WI38 (cell line): ENCODE measurements around the gene RTN3.
A peak's percentile ranks its signal among the peaks of the same experiment; 100 is the strongest.
"Not testable (repeated sequence)": the region's sequence is repeated elsewhere in the genome, so short reads cannot be mapped to it uniquely, and the experiment has no call there.

Experiments
- H3K4me3 ChIP-seq: 2 replicates; pipeline ENCODE4 v1.5.1; 2011; ENCODE audit warnings: low read depth, mild to moderate bottlenecking, control low read depth, low read length
- TF ChIP-seq, protein P1 (sequence below): IDR thresholded peaks from 2 replicates; pipeline ENCODE4 v1.5.1; 2012; ENCODE audit warnings: low read depth, mild to moderate bottlenecking, control low read depth, low read length

Gene RTN3

DNA sequence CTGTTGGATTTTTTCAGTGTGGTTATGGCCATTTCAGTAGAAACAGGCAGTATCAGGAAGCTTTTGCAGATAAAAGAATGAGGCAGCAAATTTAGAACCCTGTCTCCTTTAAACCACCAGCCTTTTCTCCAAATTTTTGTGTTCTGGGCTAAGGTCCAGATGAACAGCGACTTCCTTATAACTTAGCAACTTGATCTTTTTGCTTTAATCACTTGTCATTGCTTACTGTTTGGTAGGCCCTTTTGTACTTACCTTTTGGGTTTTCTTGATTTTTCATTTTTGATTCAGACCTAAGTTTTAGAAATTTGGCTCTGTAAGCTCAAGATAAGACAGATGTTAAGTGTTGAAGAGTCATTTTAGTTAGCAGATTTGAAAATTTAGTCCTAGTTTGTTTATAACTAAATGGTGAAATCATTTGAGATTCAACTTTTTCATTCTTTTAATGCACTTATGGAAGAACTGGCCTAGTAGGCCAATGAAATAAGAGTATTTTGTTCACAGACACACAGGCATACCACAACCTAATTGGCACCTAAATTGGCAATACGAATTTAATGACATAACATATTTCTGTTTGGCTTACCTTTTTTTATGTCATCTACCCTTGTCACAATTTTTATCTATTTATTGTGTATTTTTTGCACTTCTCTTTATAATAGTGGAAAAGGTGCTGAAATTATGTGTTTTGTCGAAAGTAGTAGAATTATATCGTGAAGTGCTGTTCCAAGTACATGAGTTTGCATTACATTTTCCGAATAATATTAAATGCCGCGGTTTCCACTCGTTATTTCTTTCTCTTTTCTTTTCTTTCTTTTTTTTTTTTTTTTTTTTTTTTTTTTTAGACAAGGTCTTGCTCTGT lies 2.1 kb downstream of the RTN3 start:
- peak overlapping the region; percentile 99 for H3K4me3 ChIP-seq
- TF ChIP-seq, protein P1, sequence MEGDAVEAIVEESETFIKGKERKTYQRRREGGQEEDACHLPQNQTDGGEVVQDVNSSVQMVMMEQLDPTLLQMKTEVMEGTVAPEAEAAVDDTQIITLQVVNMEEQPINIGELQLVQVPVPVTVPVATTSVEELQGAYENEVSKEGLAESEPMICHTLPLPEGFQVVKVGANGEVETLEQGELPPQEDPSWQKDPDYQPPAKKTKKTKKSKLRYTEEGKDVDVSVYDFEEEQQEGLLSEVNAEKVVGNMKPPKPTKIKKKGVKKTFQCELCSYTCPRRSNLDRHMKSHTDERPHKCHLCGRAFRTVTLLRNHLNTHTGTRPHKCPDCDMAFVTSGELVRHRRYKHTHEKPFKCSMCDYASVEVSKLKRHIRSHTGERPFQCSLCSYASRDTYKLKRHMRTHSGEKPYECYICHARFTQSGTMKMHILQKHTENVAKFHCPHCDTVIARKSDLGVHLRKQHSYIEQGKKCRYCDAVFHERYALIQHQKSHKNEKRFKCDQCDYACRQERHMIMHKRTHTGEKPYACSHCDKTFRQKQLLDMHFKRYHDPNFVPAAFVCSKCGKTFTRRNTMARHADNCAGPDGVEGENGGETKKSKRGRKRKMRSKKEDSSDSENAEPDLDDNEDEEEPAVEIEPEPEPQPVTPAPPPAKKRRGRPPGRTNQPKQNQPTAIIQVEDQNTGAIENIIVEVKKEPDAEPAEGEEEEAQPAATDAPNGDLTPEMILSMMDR: no peak

DNA sequence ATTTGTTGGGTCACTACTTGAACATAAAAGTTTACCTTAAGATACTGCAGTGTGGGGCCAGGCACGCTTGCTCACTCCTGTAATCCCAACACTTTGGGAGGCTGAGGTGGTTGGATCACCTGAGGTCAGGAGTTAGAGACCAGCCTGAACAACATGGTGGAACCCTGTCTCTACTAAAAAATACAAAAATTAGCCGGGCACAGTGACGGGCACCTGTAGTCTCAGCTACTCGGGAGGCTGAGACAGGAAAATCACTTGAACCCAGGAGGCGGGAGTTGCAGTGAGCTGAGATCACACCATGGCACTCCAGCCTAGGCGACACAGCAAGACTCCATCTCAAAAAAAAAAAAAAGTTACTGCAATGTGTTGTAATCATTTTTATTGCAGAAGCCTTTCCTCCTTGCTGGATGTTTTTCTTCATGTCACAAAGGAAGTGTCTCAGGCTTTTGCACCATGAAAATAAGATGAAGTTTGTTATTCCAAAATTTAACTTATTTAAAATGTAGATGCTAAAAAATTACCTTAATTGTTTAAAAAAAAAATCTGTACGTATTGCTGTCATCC lies 3.9 kb downstream of the RTN3 start:
- H3K4me3 ChIP-seq: not testable (repeated sequence)

DNA sequence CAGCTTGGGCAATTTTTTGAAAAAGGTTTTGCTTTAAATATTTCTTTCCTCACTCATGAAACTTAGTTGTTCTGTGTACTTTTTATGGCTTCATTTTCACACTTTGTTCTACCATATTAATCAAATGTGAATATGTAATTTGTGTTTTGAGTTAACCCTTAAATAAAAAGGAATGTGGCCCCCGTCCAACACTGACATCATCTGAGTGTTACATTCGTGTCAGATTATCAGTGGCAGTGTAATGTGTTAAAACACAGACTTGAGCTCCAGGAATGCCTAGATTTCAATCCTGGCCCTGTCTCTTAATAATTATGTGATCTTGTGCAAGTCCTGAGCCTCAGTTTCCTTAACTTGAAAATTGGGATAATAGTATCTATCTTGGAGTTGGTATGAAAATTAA lies 5.6 kb downstream of the RTN3 start:
- TF ChIP-seq, protein P1: no peak

DNA sequence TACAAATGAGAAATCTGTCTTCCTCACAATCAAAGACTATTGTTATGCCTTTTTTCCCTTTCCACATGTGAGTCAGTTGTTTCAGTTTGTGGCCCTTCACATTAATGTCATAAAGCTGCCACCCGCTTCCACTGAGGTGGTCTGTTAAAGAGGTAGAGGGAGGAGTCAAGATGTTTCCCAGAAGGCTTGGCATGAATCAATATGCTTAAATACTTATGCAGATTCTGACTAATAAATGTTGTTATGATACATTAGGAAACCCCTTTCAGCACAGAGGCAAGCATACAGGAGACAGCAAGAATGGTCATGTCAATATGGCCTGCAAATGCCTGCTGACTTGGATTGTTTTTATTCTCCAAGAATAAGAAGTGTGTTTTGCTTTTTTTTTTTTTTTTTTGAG lies 6.5 kb downstream of the RTN3 start:
- TF ChIP-seq, protein P1: no peak
- H3K4me3 ChIP-seq: no peak overlapping the region

More for the DNA sequence above, 5.6 kb downstream of the RTN3 start:
- H3K4me3 ChIP-seq: no peak overlapping the region

DNA sequence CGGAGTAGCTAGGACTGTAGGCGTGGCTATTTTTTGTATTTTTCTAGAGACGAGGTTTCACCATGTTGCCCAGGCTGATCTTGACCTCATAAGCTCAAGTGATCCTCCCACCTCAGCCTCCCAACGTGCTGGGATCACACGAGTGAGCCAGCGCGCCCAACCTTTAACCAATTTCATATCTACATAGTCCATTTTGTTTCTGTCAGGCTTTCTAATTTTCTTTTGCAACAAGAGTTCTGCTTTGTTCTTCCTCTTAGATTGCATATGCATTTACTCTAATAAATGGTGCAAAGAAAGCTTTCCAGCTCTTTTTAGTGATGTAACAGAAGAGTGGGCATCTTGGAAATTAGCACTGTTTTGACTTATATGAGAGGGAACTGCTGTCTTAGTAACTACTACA lies 13.3 kb downstream of the RTN3 start:
- TF ChIP-seq, protein P1: no peak
- H3K4me3 ChIP-seq: no peak overlapping the region

DNA sequence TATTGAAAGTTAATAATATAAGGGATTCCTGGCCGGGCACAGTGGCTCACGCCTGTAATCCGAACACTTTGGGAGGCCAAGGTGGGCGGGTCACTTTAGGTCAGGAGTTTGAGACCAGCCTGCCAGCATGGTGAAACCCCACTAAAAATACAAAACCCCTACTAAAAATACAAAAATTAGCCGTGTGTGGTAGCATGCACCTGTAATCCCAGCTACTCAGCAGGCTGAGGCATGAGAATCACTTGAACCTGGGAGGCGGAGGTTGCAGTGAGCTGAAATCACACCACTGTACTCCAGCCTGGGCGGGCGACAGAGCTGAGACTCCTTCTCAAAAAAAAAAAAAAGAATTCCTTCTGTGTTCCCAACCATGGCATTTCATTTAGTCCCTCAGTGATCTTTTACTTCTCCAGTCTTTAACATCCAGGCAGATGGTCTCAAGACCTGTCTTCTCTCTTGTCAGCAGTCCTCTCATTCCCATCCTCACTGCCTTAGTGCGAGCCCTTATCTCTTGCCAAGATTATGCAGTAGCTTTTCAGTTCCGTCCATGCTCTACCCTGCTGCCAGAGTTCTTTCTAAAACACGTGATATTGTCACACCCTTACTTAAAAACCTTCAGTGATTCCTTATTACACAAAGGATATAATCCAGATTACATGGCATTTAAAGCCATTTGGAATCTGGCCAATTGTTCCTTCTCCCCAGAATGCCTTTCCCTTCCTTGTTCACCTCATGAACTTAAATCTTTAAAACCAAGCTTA lies 17.9 kb downstream of the RTN3 start:
- TF ChIP-seq, protein P1: no peak
- H3K4me3 ChIP-seq: no peak overlapping the region

DNA sequence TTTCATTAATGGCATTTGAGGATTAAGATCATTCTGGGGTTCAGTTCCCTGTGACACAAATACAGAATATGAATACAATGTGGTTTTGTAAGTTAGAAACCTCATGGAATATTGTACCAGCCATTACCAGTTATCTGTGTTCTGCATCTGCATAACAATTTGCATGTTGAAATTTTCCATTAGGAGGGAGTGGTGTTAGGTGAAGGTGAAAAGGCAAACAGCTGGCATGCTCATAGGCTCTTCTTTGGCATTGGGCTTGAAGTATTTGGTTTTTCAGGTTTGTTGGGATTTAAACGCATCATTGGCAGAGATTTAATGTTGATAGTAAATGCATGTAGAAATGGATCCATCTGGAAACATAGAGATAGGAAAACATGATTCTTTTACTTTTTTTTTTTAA lies 18.6 kb downstream of the RTN3 start:
- TF ChIP-seq, protein P1: no peak
- no peak overlapping the region for H3K4me3 ChIP-seq
